GM12891 (cell line): Measurements from ENCODE around the gene UBL4B.

Experiments
- DNase-seq: peaks from one replicate; pipeline ENCODE4 v3.0.0; 2011; ENCODE audit warnings: low spot score; ENCODE audit not compliant: insufficient read length
- FAIRE-seq: peaks from 2 replicates; lab custom pipeline; 2011; peaks lifted over from hg19 to GRCh38; lab: Jason Lieb, UNC
- PAX5 ChIP-seq: IDR thresholded peaks from 2 replicates; pipeline ENCODE4 v1.6.1; 2011; ENCODE audit warnings: low read length, moderate library complexity, mild to moderate bottlenecking; ENCODE audit not compliant: insufficient read depth, severe bottlenecking
- POLR2A ChIP-seq: IDR thresholded peaks from 2 replicates; pipeline ENCODE4 v1.6.1; 2011; ENCODE audit warnings: low read depth, low read length, control low read depth
- POLR2AphosphoS5 ChIP-seq: IDR thresholded peaks from 2 replicates; pipeline ENCODE4 v1.6.1; 2011; ENCODE audit warnings: low read depth, low read length, control low read depth
- POU2F2 ChIP-seq: IDR thresholded peaks from 2 replicates; pipeline ENCODE4 v1.6.1; 2011; ENCODE audit warnings: low read depth, mild to moderate bottlenecking, control low read depth, low read length, moderate library complexity
- SPI1 ChIP-seq: IDR thresholded peaks from 2 replicates; pipeline ENCODE4 v1.6.1; 2011; ENCODE audit warnings: low read depth, low read length, control low read depth
- TAF1 ChIP-seq: IDR thresholded peaks from 2 replicates; pipeline ENCODE4 v1.6.1; 2011; ENCODE audit warnings: low read depth, low read length, control low read depth

The UBL4B gene

DNA sequence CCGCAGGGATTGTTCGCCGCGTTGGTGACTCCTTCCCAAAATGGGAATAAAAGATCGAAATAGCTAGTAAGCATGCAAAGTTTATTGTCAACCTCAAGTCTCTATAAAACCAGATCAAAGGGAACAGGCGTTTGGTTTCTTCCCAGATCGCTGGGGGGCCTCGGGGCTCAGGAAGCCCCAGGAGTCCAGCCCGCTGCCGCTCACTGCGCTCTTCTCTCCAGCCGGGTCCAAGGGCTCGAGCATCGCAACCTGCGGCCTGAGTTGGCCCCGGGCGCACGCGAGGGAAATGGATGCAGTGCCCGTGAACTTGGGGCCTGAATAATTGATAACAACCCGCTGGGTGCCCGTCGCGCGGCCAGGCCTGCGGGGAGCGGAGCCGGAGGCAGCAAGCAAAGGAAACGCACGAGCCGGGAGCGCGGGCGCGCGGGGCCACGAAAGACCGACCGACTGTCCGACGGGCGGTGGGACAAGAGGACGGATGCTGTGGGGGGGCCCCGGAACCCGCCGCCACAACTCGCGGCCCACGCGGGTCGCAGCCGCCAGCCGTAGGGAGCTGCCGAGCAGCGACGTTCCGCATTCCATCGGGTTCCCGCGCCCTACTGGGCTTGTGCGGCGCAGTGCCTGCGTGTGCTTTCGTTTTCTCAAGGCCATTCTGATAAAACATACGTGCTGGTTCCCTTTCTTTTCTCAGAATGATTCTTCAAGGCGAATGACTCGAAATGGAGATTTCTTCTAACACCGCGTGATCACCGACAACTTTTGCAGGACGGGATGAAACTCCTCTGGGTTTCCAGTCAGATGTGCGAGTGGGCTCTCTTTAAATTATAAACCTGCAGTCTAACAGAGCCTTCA lies 27.8 kb upstream of the UBL4B start:
- DNase-seq (peak; percentile 49), FAIRE-seq (peak; percentile 31)
- TF ChIP-seq TAF1 (no peak), PAX5 (no peak), POU2F2 (no peak), POLR2A (peak; percentile 31; the same call in 1 of the 2 replicates)

GRCh38 chr1:110085671-110086070 lies 26.6 kb upstream of the UBL4B start:
- TF ChIP-seq POU2F2 (no peak), POLR2A (no peak), PAX5 (no peak), POLR2AphosphoS5 (no peak), TAF1 (no peak), SPI1 (no peak)
- no peak for FAIRE-seq
- DNase-seq: no peak

DNA sequence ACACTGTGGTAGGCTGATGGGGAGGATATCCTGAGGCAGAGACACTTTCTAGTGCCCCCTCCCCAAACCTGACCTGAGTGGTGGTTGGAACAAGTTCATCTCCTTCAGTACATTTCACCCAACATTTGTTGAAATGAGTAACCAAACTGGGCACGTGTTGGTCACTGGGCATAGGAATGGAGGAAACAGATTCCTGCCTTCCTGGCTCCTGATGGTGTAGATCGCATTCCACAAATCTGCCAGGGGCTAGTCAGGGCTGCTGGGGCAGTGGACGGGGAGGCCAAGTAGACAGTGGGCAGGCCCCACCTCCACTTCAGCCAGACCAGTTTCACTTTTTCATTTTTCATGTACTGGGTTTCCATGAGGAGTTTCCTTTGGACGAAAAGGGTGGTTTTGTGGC lies 25.3 kb upstream of the UBL4B start:
- FAIRE-seq: no peak
- DNase-seq: no peak
- TF ChIP-seq POLR2A (no peak), POU2F2 (no peak), POLR2AphosphoS5 (no peak), TAF1 (no peak), SPI1 (no peak), PAX5 (no peak)

DNA sequence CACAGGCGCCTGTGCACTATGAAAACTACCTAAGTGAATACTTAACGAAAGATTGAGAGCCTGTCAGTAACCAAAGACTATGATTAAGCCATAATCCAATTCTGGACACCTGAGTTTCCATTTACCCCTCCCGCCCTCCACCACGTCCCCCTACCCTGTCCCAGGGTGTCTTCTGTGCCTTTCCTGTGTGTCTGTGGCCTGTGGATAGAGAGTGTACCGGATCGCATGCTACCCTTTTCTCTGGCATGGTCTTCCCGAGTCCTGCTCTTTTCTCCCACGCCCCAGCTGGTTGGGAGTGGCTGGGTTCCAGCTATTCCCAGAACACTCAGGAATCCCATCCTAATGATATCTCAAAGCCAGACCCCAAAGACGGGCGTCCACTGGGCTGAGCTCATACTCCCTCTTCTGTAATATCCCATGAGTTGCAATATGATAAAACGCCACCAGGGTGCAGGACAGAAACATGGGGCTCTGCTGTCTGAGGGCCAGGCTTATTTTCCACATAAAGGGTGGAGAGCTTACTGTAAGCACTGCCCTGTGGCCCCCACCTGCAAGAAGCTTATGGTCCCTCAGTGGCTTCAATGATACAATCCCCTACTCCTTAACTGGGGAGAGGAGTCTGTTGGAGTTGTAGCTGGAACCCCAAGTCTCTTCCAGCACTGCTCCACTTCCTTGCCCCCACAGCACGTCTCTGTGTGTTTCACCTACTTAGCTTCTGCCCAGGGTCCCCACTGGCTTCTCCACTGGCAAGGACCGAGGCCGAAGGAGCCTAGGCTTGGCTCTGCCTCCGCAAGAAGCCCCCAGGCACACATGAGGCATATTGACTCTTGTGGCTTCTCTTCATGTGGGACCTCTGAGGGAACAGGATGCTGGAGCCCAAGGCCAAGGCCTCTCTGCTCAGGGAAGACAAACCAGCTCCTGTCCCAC lies 24.2 kb upstream of the UBL4B start:
- TF ChIP-seq SPI1: no peak
- no peak for TF ChIP-seq POLR2AphosphoS5
- no peak for FAIRE-seq
- DNase-seq: peak; percentile 48

- no peak for FAIRE-seq
- no peak for TF ChIP-seq POLR2A
- DNase-seq: no peak
Measured at GRCh38 chr1:110088739-110089316, 23.4 kb upstream of the UBL4B start.

DNA sequence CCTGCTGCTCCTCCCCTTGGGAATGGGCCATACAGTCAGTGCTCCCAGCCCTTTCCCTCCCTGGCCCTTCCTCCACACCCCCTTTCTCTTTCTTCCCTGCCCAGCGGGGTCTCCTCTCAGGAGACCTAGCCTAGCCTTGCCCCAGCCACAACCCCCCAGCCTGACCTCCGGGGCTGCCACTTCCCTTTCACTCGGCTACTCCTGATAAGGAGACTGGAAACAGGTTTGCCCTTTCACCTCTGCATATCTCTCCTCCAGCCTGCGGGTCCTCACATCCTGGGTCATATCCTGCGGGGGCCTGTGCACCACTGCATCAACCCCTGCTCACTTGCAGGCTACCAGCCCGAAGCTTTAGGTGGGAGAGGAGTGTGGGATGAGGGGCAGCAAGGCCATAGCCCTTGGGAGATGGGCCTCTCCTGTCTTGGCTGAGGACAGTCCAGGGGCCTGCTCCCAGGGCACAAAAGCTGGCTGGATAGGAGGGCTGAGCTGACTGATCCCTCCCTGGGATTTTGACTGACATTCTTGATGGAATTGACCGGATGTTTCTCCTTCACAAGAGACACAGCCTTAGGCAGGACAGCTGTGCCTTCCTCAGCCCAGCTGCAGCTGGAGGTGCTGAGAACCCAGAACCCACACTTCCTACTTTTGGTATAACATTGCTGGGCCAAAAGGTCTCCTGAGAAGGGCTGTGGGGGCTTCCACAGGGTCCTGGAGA lies 22.5 kb upstream of the UBL4B start:
- FAIRE-seq (no peak), DNase-seq (no peak)

GRCh38 chr1:110091381-110091780 lies 20.9 kb upstream of the UBL4B start:
- DNase-seq: no peak
- TF ChIP-seq POLR2AphosphoS5: no peak
- TF ChIP-seq POLR2A: no peak
- no peak for TF ChIP-seq SPI1
- TF ChIP-seq POU2F2: no peak
- no peak for TF ChIP-seq PAX5
- no peak for TF ChIP-seq TAF1
- no peak for FAIRE-seq

More for the DNA sequence above, 22.5 kb upstream of the UBL4B start:
- TF ChIP-seq SPI1: no peak
- TF ChIP-seq POLR2A: no peak
- no peak for TF ChIP-seq POLR2AphosphoS5
- no peak for TF ChIP-seq TAF1
- TF ChIP-seq PAX5: no peak
- no peak for TF ChIP-seq POU2F2

GRCh38 chr1:110091791-110092190 lies 20.5 kb upstream of the UBL4B start:
- no peak for FAIRE-seq
- TF ChIP-seq SPI1: no peak
- TF ChIP-seq TAF1: no peak
- TF ChIP-seq PAX5: no peak
- no peak for TF ChIP-seq POU2F2
- TF ChIP-seq POLR2AphosphoS5: no peak
- no peak for TF ChIP-seq POLR2A
- DNase-seq: no peak

GRCh38 chr1:110092991-110093390 lies 19.3 kb upstream of the UBL4B start:
- TF ChIP-seq SPI1 (no peak), POLR2A (no peak), POU2F2 (no peak), PAX5 (no peak), TAF1 (no peak), POLR2AphosphoS5 (no peak)
- no peak for FAIRE-seq

More at GRCh38 chr1:110092991-110093390, 19.3 kb upstream of the UBL4B start:
- no peak for DNase-seq
